ENCODE results near the gene STX4.

DNA sequence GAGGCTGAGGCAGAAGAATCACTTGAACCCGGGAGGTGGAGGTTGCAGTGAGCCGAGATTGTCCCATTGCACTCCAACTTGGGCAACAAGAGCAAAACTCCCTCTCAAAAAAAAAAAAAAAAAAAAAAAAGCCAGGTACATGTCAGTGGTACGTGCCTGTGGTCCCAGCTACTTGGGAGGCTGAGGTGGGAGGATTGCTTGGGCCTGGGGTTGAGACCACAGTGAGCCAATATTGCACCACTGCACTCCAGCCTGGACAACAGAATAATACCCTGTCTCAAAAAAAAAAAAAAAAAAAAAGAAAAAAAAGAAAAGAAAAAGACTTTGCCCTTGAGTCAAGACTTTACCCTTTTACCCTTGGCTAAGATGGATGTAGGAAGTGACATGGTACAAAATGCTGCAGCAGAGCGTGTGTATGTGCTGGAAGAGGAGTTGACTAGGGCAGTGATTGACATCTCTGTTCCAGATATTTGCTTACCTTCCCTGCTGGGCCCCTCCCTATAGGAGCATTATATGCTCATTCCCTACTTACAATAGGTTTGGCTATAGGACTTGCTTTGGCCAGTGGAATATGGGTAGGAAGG, 10.6 kb downstream of the STX4 start:
- TF ChIP-seq BRCA1 (IDR thresholded peaks at IDR 0.05) (no peak), BRCA1 (CRISPR knock-in tag; IDR thresholded peaks at IDR 0.05) (no peak), EGR1 (conservative IDR thresholded peaks at IDR 0.05) (no peak), NR2C1 (IDR thresholded peaks at IDR 0.05) (no peak), NR2C1 (tag; IDR thresholded peaks at IDR 0.05) (no peak), ETV6 (IDR thresholded peaks at IDR 0.05; ENCODE audit: borderline replicate concordance in 1 of 2, low read depth in 2 of 2, low read length in 1 of 2) (no peak), ETV6 (CRISPR knock-in tag; IDR thresholded peaks at IDR 0.05; ENCODE audit: borderline replicate concordance) (no peak), ESRRA (IDR thresholded peaks at IDR 0.05; ENCODE audit: borderline replicate concordance, low read depth) (no peak)

All from K562 (cell line).